HS-27A (cell line): ENCODE results near the gene SYNE4.
A peak's percentile ranks its signal among the peaks of the same experiment; 100 is the strongest.

Source experiments
- DNase-seq: peaks from one replicate; pipeline ENCODE4 v3.0.0-alpha.2; 2012; ENCODE audit warnings: low read depth, missing footprints

SYNE4 gene

GRCh38 chr19:36026091-36026876 lies 17.7 kb upstream of the SYNE4 start:
- DNase-seq: no peak

- no peak for DNase-seq
These were observed 16.9 kb upstream of the SYNE4 start for GRCh38 chr19:36025541-36025940.

- no peak for DNase-seq
These were observed 14.8 kb upstream of the SYNE4 start for GRCh38 chr19:36023432-36023831.

GRCh38 chr19:36019061-36019670 lies 10.6 kb upstream of the SYNE4 start:
- DNase-seq: no peak

- peak; percentile 100 for DNase-seq
These were observed 5.7 kb upstream of the SYNE4 start, which contains the start of gene ALKBH6 for GRCh38 chr19:36014012-36014924. TSS of gene ALKBH6 (minus strand) at chr19:36014213. CDS start at chr19:36013397, 816 bp downstream.

GRCh38 chr19:36013280-36014011 lies 4.8 kb upstream of the SYNE4 start:
- no peak for DNase-seq

- no peak for DNase-seq
These were observed 1.8 kb upstream of the SYNE4 start for GRCh38 chr19:36010402-36010801.

GRCh38 chr19:36009633-36010379 lies 1.2 kb upstream of the SYNE4 start:
- DNase-seq: no peak

- no peak for DNase-seq
These were observed 607 bp upstream of the SYNE4 start for GRCh38 chr19:36009220-36009619.

GRCh38 chr19:36006955-36007354 lies 1.7 kb downstream of the SYNE4 start:
- DNase-seq: no peak

- no peak for DNase-seq
These were observed 5.3 kb downstream of the SYNE4 start for GRCh38 chr19:36003284-36003683.

GRCh38 chr19:36001605-36002004 lies 7.0 kb downstream of the SYNE4 start:
- DNase-seq: no peak

- no peak for DNase-seq
These were observed 11.8 kb downstream of the SYNE4 start for GRCh38 chr19:35996777-35997176.

GRCh38 chr19:35995048-35995993 lies 13.3 kb downstream of the SYNE4 start, which contains the start of gene SDHAF1:
TSS of gene SDHAF1 (plus strand) at chr19:35995188. CDS start at chr19:35995275, 87 bp downstream.
- DNase-seq: peak; percentile 97

- no peak for DNase-seq
These were observed 14.6 kb downstream of the SYNE4 start for GRCh38 chr19:35993923-35994598.

- DNase-seq: no peak
These were observed 15.5 kb downstream of the SYNE4 start for GRCh38 chr19:35992907-35993765.

GRCh38 chr19:35991731-35992450 lies 16.7 kb downstream of the SYNE4 start:
- DNase-seq: no peak
